Heart left ventricle (tissue), 16 donors: ENCODE results near the gene ZNF586. TPM values are rescaled to one million over a fixed set of nuclear protein-coding genes. Genes with fewer than 3 reads are reported as not detected.
A peak's percentile ranks its signal among the peaks of the same experiment; 100 is the strongest.
"Not testable (repeated sequence)": the region's sequence is repeated elsewhere in the genome, so short reads cannot be mapped to it uniquely, and the experiment has no call there.

Source experiments
- ATAC-seq, 4 donors: fragments of 200-7000 bp; cut with Tn5 transposase; one replicate each; pipeline ENCODE4 v1.9.1; 2020 to 2022; ENCODE audit warnings: moderate library complexity in 4 of 4, mild to moderate bottlenecking in 3 of 4, moderate number of reproducible peaks in 1 of 4
- DNase-seq, 5 donors: peaks; one replicate each; pipeline ENCODE4 v3.0.0-alpha.2; 2020
- H3K27ac ChIP-seq, 12 donors: fragments of 200-600 bp; sonication (generic) in 4 of 12; one replicate each; pipeline versions ENCODE4 v1.5.0 to v1.8.0; 2016 to 2022; ENCODE audit warnings: mild to moderate bottlenecking in 2 of 12
- H3K27me3 ChIP-seq, 9 donors: fragments of 200-600 bp; sonication (generic) in 2 of 9; one replicate each; pipeline versions ENCODE4 v1.5.1 to v1.8.0; 2016 to 2022; ENCODE audit warnings: mild to moderate bottlenecking in 3 of 9
- H3K36me3 ChIP-seq, 9 donors: fragments of 200-600 bp; sonication (generic) in 2 of 9; one replicate each; pipeline versions ENCODE4 v1.5.0 to v1.8.0; 2018 to 2022; ENCODE audit warnings: mild to moderate bottlenecking in 2 of 9
- H3K4me1 ChIP-seq, 12 donors: fragments of 200-600 bp; sonication (generic) in 4 of 12; one replicate each; pipeline versions ENCODE4 v1.5.0 to v1.8.0; 2016 to 2022; ENCODE audit warnings: mild to moderate bottlenecking in 3 of 12
- H3K4me3 ChIP-seq, 12 donors: fragments of 200-600 bp; sonication (generic) in 4 of 12; one replicate each; pipeline versions ENCODE4 v1.5.0 to v1.8.0; 2017 to 2022; ENCODE audit warnings: mild to moderate bottlenecking in 9 of 12, moderate library complexity in 4 of 12
- H3K9me3 ChIP-seq, 12 donors: fragments of 200-600 bp; sonication (generic) in 4 of 12; one replicate each; pipeline versions ENCODE4 v1.5.0 to v1.8.0; 2016 to 2022; ENCODE audit warnings: mild to moderate bottlenecking in 1 of 12
- POLR2A ChIP-seq, 2 donors: fragments of 450-650 bp; IDR thresholded peaks; one replicate each; pipeline ENCODE4 v1.6.1; 2017; ENCODE audit warnings: antibody characterized with exemption in 2 of 2, mild to moderate bottlenecking in 2 of 2, moderate library complexity in 2 of 2
- WGBS, 4 donors: extraction: QIAGEN DNeasy Blood & Tissue Kit in 2 of 4; methylation state at CpG; one replicate each; pipeline versions ENCODE4 v1.1.5 to v1.1.7; 2013 to 2018; 5-methylcytosine and 5-hydroxymethylcytosine counted together
- intact Hi-C, 10 donors: fragments of 100-400 bp; cut with DNase I; formaldehyde crosslinking; loops; one replicate each; pipeline versions ENCODE4 v1.11.1 to v1.14.2; 2022
- polyA plus RNA-seq, 2 donors: library from polyadenylated mRNA; stranded (reverse); fragments of 200-250 nt; gene quantifications; one replicate each; pipeline ENCODE4 v1.2.3, GENCODE V29; 2013
- total RNA-seq, 9 donors: library from RNA; depleted of rRNA in 2 of 9; stranded (reverse); fragments of >200 nt in 2 of 9; fragmentation: NEBNext Ultra II Directional in 3 of 9; extraction: Animal tissue kit (Norgen Biotek cat#: 25700) in 3 of 9; gene quantifications; one replicate each; pipeline versions ENCODE4 v1.1.0 to v1.2.4, GENCODE V29; 2016 to 2023
- TF ChIP-seq, protein P1 (sequence below), 12 donors: fragments of 200-600 bp; sonication (generic) in 4 of 12; IDR thresholded peaks; one replicate each; pipeline versions ENCODE4 v1.5.0 to v1.8.0; 2018 to 2022; ENCODE audit warnings: antibody characterized with exemption in 12 of 12, mild to moderate bottlenecking in 5 of 12
- donor health status: ischemic (EF 13 %, LVEDD 7.1; RV severe dilation, severe dysfunction).
- donor health status: healthy with polysubstance abuse.
- donor health status: DM: no; HTN: yes; CAD: no.
- donor health status: DM: no; HTN: no; CAD: no.
- donor health status: ischemic (EF 25% LVEDD 6.9; RV normal size, moderate dysfunction).
- donor health status: ischemic (EF 25% LVEDD 5.7; RV mildly dilated, moderate dysfunction).
- donor health status: healthy.
- donor health status: DM: yes; HTN: yes; CAD: no.
- donor health status: ischemic (EF 35%, LVEDD 5.7; RV mildly dilated, moderate dysfunction).
- donor health status: nonischemic (EF 11% LVEDD 7.7; RV severe dilation, severe dysfunction).
- donor health status: DM: yes; HTN: yes; CAD: no.
- donor health status: PGD.
- donor health status: ischemic (EF 29% LVEDD 5.4; RV normal size, mild dysfunction).
- donor health status: nonischemic (EF 23%, LVEDD 6.1; RV moderate dilation, normal function).

The ZNF586 gene
- total and polyA plus RNA-seq, 11 donors, result 6.7 to 13.3 (median 11.9) TPM

DNA sequence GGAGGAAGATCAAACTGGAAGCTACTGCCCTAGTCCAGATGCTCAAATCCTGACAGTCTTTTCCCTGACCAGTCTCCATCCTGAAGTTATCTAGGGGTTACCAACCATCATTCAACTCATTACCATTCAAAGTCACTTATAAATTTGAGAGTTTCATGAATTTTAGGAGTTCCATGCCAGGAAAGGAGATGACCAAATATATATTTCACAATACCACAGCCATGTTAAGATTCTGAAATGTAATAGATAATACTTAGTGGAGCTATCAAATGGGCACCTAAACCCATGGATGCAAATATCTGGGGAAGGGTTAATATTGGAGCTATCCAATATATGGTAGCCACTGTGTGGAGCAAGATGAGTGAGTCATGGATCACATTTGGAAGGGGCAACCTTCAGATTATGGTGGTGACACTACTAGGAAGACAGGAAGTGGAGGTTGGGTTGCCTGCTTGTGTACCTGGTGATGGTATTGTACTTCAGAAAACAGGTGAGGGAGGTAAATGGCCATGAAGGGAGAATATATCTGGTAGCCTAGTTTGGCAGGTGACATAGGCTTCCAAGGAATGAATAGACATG is 18.7 kb downstream of the ZNF586 start:
- Histone ChIP-seq H3K36me3 (peaks cover 6 to 50% (median 28%) of the 10 kb centered on the region in 9 donors), H3K27me3 (no peaks in the 10 kb centered on the region), H3K4me1 (peaks cover 0 to 17% (median 0%) of the 10 kb centered on the region in 12 donors), H3K4me3 (no peak overlapping the region), H3K27ac (no peak overlapping the region), H3K9me3 (peaks cover 0 to 63% (median 17%) of the 10 kb centered on the region in 12 donors)
- ATAC-seq, result no peak
- DNase-seq, result no peak
- intact Hi-C loops, result no loop called here
- TF ChIP-seq, protein P1, sequence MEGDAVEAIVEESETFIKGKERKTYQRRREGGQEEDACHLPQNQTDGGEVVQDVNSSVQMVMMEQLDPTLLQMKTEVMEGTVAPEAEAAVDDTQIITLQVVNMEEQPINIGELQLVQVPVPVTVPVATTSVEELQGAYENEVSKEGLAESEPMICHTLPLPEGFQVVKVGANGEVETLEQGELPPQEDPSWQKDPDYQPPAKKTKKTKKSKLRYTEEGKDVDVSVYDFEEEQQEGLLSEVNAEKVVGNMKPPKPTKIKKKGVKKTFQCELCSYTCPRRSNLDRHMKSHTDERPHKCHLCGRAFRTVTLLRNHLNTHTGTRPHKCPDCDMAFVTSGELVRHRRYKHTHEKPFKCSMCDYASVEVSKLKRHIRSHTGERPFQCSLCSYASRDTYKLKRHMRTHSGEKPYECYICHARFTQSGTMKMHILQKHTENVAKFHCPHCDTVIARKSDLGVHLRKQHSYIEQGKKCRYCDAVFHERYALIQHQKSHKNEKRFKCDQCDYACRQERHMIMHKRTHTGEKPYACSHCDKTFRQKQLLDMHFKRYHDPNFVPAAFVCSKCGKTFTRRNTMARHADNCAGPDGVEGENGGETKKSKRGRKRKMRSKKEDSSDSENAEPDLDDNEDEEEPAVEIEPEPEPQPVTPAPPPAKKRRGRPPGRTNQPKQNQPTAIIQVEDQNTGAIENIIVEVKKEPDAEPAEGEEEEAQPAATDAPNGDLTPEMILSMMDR (IDR thresholded peaks at IDR 0.05), result no peak
- no peak for TF ChIP-seq POLR2A (IDR thresholded peaks at IDR 0.05)

DNA sequence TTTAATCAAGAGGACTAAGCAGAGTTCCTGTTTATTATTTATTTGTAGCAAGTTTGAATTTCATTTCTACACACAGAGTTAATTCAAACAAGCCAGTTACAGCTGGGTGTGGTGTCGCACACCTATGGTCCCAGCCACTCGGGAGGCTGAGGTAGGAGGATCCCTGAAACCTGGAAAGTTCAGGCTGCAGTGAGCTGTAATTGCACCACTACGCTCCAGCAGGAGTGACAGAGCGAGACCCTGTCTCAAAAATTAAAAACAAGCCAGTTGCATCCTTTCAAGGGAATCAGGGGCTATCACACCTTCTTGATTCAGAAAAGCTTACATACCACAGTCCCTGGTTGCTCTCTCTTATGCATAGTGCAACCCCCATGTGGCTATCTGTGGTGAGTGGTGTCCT is 19.8 kb downstream of the ZNF586 start:
- H3K4me1 ChIP-seq, result peaks cover 0 to 21% (median 0%) of the 10 kb centered on the region in 12 donors
- H3K27ac ChIP-seq, result no peak overlapping the region
- intact Hi-C loops, result no loop called here
- no peak overlapping the region for H3K4me3 ChIP-seq
- DNase-seq, result no peak
- TF ChIP-seq POLR2A (IDR thresholded peaks at IDR 0.05), result no peak
- TF ChIP-seq, protein P1 (IDR thresholded peaks at IDR 0.05), result no peak
- peaks cover 6 to 47% (median 31%) of the 10 kb centered on the region in 9 donors for H3K36me3 ChIP-seq
- peaks cover 0 to 52% (median 14%) of the 10 kb centered on the region in 12 donors for H3K9me3 ChIP-seq
- no peak for ATAC-seq
- no peaks in the 10 kb centered on the region for H3K27me3 ChIP-seq
- 96 to 98% (median 97%) methylated on average over 4 of the region's 4 CpGs for WGBS, 4 donors

DNA sequence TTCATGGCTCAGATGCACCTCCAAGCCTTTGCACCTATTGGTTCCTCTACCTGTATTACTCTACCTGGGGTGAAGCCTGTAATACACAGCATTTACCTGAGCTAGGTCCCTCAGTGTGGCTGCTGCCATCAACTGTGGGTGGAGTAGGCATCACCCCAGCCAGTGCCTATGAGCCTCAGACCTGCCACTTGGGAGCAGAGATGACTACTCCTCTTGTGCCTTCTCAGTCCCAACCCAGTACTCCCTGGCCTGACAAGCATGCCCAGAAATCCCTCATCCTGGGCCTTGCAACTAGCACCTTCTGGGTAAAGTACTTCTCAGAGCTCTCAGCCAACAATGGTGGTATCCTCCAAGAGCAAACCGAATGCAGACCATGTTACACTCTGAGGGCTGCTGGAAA is 27.1 kb downstream of the ZNF586 start:
- WGBS, 4 donors, result 82 to 100% (median 92%) methylated on average over 1 of the region's 1 CpG
- H3K9me3 ChIP-seq, H3K4me3 ChIP-seq, ATAC-seq, DNase-seq, intact Hi-C loops, H3K27me3 ChIP-seq, H3K27ac ChIP-seq: not testable (repeated sequence)
- peaks cover 0 to 73% (median 28%) of the 10 kb centered on the region in 9 donors for H3K36me3 ChIP-seq
- peaks cover 0 to 22% (median 0%) of the 10 kb centered on the region in 12 donors for H3K4me1 ChIP-seq

DNA sequence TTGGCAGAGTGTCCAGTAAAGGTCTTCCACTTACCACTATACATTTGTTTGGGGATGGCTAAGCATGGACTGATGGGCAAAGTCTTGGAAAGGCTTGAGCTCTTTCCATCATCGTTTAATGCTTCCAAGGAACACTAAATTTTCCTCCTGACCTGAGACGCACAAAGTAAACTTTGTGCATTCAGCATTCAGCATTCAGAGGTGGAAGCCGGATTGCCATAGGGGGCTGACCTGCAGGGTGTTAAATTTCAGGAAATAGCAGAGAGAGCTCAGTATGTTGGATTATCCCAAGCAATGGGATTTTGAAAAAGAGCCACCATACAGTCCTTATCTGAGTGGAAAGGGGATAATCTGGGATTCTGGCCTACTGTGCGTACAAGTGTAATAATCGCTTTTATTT is 31.2 kb downstream of the ZNF586 start:
- Histone ChIP-seq H3K36me3 (peaks cover 0 to 50% (median 11%) of the 10 kb centered on the region in 9 donors), H3K27ac (peak overlapping the region in 1 of 12 donors; percentile 82), H3K4me3 (no peak overlapping the region), H3K27me3 (no peaks in the 10 kb centered on the region), H3K4me1 (peaks cover 0 to 57% (median 16%) of the 10 kb centered on the region in 12 donors), H3K9me3 (no peaks in the 10 kb centered on the region)
- 76 to 95% (median 91%) methylated on average over 5 of the region's 5 CpGs for WGBS, 4 donors
- intact Hi-C loops, result no loop called here
- ATAC-seq (no peak), DNase-seq (no peak)
- TF ChIP-seq, protein P1 (IDR thresholded peaks at IDR 0.05), result no peak
- TF ChIP-seq POLR2A (IDR thresholded peaks at IDR 0.05), result no peak

DNA sequence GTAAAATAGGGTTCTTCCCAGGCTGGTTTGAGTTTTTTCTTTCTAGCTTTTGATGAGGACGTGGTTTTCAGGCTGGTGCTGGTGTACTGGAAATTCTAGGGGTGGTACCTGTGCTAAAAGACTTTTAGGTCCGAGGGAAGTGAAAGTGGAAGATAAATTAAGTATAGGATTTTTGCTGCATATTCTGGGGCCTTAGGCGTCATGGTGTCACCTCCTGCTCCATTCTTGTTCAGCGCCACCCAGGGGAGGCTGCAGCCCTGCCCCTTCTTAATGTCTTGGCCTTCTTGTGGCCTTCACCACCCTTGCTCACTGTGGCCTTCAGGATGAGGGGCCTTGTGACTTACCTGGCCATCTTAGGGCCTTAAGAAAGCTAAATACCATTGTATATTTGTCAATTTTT is 32.8 kb downstream of the ZNF586 start:
- TF ChIP-seq, protein P1 (IDR thresholded peaks at IDR 0.05), result no peak
- no peak for TF ChIP-seq POLR2A (IDR thresholded peaks at IDR 0.05)
- no peaks in the 10 kb centered on the region for H3K9me3 ChIP-seq
- peak overlapping the region in 1 of 12 donors; percentile 7 for H3K27ac ChIP-seq
- WGBS, 4 donors, result 85 to 95% (median 91%) methylated on average over 4 of the region's 4 CpGs
- no peak overlapping the region for H3K4me3 ChIP-seq
- H3K36me3 ChIP-seq, result peaks cover 0 to 47% (median 8%) of the 10 kb centered on the region in 9 donors
- ATAC-seq (no peak), DNase-seq (no peak)
- H3K4me1 ChIP-seq, result peaks cover 0 to 58% (median 16%) of the 10 kb centered on the region in 12 donors
- intact Hi-C loops, result no loop called here
- no peaks in the 10 kb centered on the region for H3K27me3 ChIP-seq
